Tibial nerve (tissue), 4 donors: Measurements from ENCODE around the gene LGALS9. TPM values are rescaled to one million over a fixed set of nuclear protein-coding genes. Genes with fewer than 3 reads are reported as not detected.

Source experiments
- DNase-seq, 2 donors: peaks; one replicate each; pipeline ENCODE4 v3.0.0-alpha.2; 2019; ENCODE audit warnings: low spot score in 2 of 2
- H3K27ac ChIP-seq, 4 donors: fragments of 200-600 bp; sonication (generic) in 3 of 4; one replicate each; pipeline ENCODE4 v1.5.1; 2017 to 2019; ENCODE audit warnings: mild to moderate bottlenecking in 1 of 4
- H3K27me3 ChIP-seq, 2 donors: fragments of 200-600 bp; sonication (generic) in 1 of 2; one replicate each; pipeline versions ENCODE4 v1.5.1 to v1.6.0; 2017 to 2019
- H3K36me3 ChIP-seq, 3 donors: fragments of 200-600 bp; sonication (generic); one replicate each; pipeline ENCODE4 v1.5.1; 2018 to 2019
- H3K4me1 ChIP-seq, 4 donors: fragments of 200-600 bp; sonication (generic) in 3 of 4; one replicate each; pipeline ENCODE4 v1.5.1; 2017 to 2019
- H3K4me3 ChIP-seq, 4 donors: fragments of 200-600 bp; sonication (generic) in 3 of 4; one replicate each; pipeline ENCODE4 v1.5.1; 2017 to 2019; ENCODE audit warnings: mild to moderate bottlenecking in 1 of 4, moderate library complexity in 1 of 4
- H3K9me3 ChIP-seq, 4 donors: fragments of 200-600 bp; sonication (generic) in 3 of 4; one replicate each; pipeline ENCODE4 v1.5.1; 2017 to 2019
- EP300 ChIP-seq, 2 donors: sonication (generic); formaldehyde crosslinking; IDR thresholded peaks; one replicate each; pipeline ENCODE4 v1.6.1; 2017; ENCODE audit warnings: antibody characterized with exemption in 2 of 2, mild to moderate bottlenecking in 1 of 2
- POLR2A ChIP-seq, 2 donors: fragments of 450-650 bp; IDR thresholded peaks; one replicate each; pipeline ENCODE4 v1.6.1; 2017; ENCODE audit warnings: antibody characterized with exemption in 2 of 2, mild to moderate bottlenecking in 2 of 2, moderate library complexity in 2 of 2
- WGBS, 2 donors: methylation state at CpG; one replicate each; pipeline ENCODE4 v1.1.5; 2018; 5-methylcytosine and 5-hydroxymethylcytosine counted together
- total RNA-seq, 4 donors: library from RNA; depleted of rRNA; stranded (reverse); fragments of >200 nt; gene quantifications; one replicate each; pipeline ENCODE4 v1.1.0, GENCODE V29; 2016
- TF ChIP-seq, protein P1 (sequence below), 5 experiments: fragments of 200-600 bp in 3 of 5; fragments of 450-650 bp in 2 of 5; sonication (generic) in 3 of 5; IDR thresholded peaks; one replicate each; pipeline ENCODE4 v1.5.1; 2016 to 2019; ENCODE audit warnings: antibody characterized with exemption in 5 of 5, mild to moderate bottlenecking in 3 of 5, moderate library complexity in 2 of 5

Gene LGALS9
- total RNA-seq, 4 donors from 2014 or later, result 11.9 to 73.5 (median 20.7) TPM

DNA sequence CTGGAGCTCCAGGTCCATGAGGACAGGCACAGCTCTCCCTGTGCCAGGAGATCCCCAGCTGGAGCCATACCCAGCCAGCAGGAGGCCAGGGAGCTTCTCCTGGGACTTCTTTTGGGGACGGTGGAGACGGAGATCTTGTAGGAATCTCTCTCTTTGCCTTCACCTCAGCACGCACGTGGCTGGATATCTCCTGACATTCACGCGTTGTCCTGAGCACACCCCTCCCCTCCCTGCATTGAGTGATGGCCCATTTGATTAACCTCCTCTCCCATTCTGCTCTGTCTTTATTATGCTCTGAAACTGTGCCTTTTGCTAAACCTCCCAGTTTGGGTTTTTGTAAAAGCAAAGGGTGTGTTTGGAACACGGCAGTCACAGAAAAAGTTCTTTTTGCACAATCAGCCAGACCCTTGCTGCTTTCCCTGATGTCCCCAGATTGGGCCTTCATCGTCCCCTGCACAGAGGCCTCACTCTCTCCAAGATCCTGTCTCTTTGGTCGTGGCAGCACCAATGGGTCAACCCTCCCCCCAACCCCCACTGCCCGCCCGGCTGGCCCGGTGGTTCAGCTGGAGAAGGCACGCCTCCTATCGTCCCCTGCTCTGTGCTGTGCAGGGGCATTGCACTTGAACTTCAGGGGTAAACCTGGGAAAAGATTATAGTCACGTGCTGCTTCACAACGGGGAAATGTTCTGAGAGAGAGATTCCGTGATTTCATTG, 32.5 kb upstream of the LGALS9 start:
- TF ChIP-seq, protein P1, sequence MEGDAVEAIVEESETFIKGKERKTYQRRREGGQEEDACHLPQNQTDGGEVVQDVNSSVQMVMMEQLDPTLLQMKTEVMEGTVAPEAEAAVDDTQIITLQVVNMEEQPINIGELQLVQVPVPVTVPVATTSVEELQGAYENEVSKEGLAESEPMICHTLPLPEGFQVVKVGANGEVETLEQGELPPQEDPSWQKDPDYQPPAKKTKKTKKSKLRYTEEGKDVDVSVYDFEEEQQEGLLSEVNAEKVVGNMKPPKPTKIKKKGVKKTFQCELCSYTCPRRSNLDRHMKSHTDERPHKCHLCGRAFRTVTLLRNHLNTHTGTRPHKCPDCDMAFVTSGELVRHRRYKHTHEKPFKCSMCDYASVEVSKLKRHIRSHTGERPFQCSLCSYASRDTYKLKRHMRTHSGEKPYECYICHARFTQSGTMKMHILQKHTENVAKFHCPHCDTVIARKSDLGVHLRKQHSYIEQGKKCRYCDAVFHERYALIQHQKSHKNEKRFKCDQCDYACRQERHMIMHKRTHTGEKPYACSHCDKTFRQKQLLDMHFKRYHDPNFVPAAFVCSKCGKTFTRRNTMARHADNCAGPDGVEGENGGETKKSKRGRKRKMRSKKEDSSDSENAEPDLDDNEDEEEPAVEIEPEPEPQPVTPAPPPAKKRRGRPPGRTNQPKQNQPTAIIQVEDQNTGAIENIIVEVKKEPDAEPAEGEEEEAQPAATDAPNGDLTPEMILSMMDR (IDR thresholded peaks at IDR 0.05), result no peak
- TF ChIP-seq EP300 (IDR thresholded peaks at IDR 0.05) (no peak), POLR2A (IDR thresholded peaks at IDR 0.05) (no peak)
- no peaks in the 10 kb centered on the region for H3K27me3 ChIP-seq
- H3K27ac ChIP-seq, result peak overlapping the region in 2 of 4 donors; percentile 3 to 58
- DNase-seq, result no peak
- H3K9me3 ChIP-seq, result no peaks in the 10 kb centered on the region
- H3K4me1 ChIP-seq, result peaks cover 0 to 21% (median 2%) of the 10 kb centered on the region in 4 donors
- 70 to 78% methylated on average over 17 of the region's 17 CpGs for WGBS, 2 donors
- peaks cover 0 to 49% (median 0%) of the 10 kb centered on the region in 3 donors for H3K36me3 ChIP-seq
- no peak overlapping the region for H3K4me3 ChIP-seq

DNA sequence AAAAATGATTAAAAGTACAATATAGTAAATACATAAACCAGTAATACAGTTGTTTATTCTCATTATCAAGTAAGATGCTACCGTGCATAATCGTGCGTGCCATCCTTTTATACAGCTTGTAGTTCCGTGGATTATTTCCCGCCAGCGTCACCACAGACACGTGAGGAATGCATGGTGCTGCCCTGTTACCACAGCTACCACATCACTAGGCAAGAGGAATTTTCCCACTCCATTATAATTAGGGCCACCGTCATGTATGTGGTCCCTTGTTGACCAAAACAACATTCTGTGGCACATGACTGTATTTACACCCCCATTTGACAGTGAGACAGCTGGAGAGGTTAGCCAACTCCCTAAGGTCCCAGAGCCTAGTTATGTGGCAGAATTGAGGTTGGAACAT, 30.5 kb upstream of the LGALS9 start:
- Histone ChIP-seq H3K27ac (peak overlapping the region in 1 of 4 donors; percentile 58), H3K4me3 (no peak overlapping the region), H3K36me3 (peaks cover 0 to 49% (median 5%) of the 10 kb centered on the region in 3 donors), H3K9me3 (no peaks in the 10 kb centered on the region), H3K27me3 (no peaks in the 10 kb centered on the region), H3K4me1 (peaks cover 0 to 22% (median 2%) of the 10 kb centered on the region in 4 donors)
- WGBS, 2 donors, result 86 to 87% methylated on average over 8 of the region's 8 CpGs
- DNase-seq, result no peak
- no peak for TF ChIP-seq POLR2A (IDR thresholded peaks at IDR 0.05)
- TF ChIP-seq, protein P1 (IDR thresholded peaks at IDR 0.05), result no peak
- no peak for TF ChIP-seq EP300 (IDR thresholded peaks at IDR 0.05)

DNA sequence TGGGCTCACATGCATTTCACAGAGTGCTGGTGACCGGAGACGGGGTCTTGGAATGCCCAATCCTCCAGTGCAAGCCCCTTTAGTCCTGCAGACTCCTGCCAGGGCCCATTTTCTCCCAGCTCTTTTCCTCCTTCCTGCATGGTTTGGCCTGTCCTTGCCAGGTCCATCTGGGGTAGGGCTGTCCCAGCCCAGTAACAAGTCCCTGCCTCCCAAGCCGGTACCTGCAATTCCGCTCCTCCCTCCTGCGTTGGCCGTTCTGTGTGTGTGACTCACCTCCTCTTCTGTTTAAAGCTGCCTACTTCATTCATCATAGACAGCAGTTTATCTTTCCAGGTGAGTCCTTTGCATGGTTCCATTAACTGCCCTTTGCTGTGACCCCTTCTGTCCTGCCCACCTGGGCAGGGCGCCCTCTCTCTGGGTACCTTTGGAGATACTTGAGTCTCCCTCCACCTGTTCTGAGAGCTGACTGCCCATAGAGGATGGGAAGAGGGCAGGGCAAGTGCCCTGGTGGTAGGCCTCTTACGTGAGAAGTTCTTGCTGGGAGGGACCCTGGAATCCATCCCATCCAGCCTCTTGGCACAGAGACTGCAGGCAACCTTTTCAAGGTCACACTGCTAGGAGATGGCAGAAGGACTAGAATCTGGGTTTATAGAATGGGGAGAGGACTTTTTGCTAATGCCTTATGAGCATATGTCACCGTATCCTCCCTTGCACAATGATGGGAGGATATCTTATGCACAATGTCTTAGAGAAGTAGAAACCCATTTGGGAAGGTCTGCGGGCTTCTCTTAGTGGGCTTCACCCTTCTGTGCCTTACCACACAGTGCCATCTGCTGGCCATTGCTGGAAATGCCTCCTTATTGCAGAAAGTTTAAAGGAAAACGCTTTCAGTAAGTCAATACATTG, 29.7 kb upstream of the LGALS9 start:
- H3K36me3 ChIP-seq, result peaks cover 0 to 55% (median 10%) of the 10 kb centered on the region in 3 donors
- WGBS, 2 donors, result 62 to 65% methylated on average over 11 of the region's 11 CpGs
- no peaks in the 10 kb centered on the region for H3K9me3 ChIP-seq
- DNase-seq, result peak; percentile 87 to 98
- H3K4me3 ChIP-seq, result no peak overlapping the region
- peaks cover 0 to 22% (median 2%) of the 10 kb centered on the region in 4 donors for H3K4me1 ChIP-seq
- peak overlapping the region in 1 of 4 donors; percentile 29 for H3K27ac ChIP-seq
- no peaks in the 10 kb centered on the region for H3K27me3 ChIP-seq
- TF ChIP-seq EP300 (IDR thresholded peaks at IDR 0.05) (no peak), POLR2A (IDR thresholded peaks at IDR 0.05) (no peak)
- TF ChIP-seq, protein P1 (IDR thresholded peaks at IDR 0.05), result peak; percentile 89 to 94 (median 90)

DNA sequence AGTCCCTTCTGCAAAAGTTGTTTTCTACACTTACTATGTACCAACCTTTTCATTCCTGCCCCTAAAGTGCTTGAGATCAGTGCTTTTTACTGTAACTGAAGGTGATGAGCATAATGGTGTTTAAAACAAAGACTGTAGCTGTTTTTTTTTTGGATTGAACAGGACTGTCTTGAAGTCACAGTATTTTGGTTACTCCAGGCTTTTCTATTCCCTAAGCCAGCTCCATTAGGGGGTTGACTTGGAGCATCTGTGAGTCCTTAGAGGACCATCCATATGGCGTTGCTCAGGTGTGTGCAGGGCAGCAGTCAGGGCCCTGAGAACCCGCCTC, 29.0 kb upstream of the LGALS9 start:
- WGBS, 2 donors, result 79 to 81% methylated on average over 2 of the region's 2 CpGs
- H3K27ac ChIP-seq, result no peak overlapping the region
- peaks cover 0 to 22% (median 2%) of the 10 kb centered on the region in 4 donors for H3K4me1 ChIP-seq
- H3K36me3 ChIP-seq, result peaks cover 0 to 55% (median 10%) of the 10 kb centered on the region in 3 donors
- H3K4me3 ChIP-seq, result no peak overlapping the region
- no peak for DNase-seq
- TF ChIP-seq POLR2A (IDR thresholded peaks at IDR 0.05) (no peak), EP300 (IDR thresholded peaks at IDR 0.05) (no peak)
- TF ChIP-seq, protein P1 (IDR thresholded peaks at IDR 0.05), result peak in 1 of 5 experiments; percentile 4
- H3K9me3 ChIP-seq, result no peaks in the 10 kb centered on the region
- H3K27me3 ChIP-seq, result no peaks in the 10 kb centered on the region
